Activated effector memory CD4-positive, alpha-beta T cell treated with Interleukin-2 at 50 U/mL for 16 hours (primary cell): ENCODE measurements around the gene CDC42BPA.

Experiments used
- DNase-seq: peaks from one replicate; pipeline ENCODE4 v3.0.0-alpha.2; 2020

CDC42BPA gene

GRCh38 chr1:226978432-226979114, 339.7 kb downstream of the CDC42BPA start:
- no peak for DNase-seq

DNA sequence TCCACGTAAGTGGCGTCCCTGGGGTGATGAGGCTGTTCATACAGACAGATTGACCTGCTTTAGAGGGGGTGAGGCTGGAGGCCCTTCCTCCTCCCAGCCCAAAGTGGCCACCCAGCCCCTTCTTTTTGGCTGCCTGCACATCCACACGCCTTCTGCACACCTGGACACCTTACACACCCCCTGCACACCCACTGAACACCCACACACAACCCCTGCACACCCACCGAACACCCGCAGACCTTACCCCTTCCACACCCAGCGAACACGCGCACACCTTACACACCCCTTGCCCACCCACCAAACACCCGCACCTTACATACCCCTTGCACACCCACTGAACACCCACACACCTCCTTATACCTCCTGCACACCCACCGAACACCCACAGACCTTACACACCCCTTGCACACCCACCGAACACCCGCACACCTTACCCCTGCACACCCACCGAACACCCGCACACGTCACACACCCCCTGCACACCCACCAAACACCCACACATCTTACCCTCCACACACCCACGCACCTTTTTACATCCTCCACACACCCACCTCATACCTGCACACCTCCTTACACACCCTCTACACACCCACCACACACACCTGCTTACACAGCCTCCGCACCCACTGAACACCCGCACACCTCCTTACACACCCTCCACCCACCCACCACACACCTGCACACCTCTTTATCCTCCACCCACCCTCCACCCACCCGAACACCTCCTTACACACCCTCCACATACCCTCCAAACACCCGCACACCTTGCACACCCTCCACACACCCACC, 340.5 kb downstream of the CDC42BPA start:
- DNase-seq, result no peak

GRCh38 chr1:226976978-226977642, 341.2 kb downstream of the CDC42BPA start:
- DNase-seq, result no peak

- DNase-seq, result no peak
Measured at GRCh38 chr1:226976276-226976977, 341.9 kb downstream of the CDC42BPA start.

- DNase-seq, result no peak
Measured at GRCh38 chr1:226975259-226976250, 342.7 kb downstream of the CDC42BPA start.

- DNase-seq, result no peak
Measured at GRCh38 chr1:226974544-226975258, 343.6 kb downstream of the CDC42BPA start.

DNA sequence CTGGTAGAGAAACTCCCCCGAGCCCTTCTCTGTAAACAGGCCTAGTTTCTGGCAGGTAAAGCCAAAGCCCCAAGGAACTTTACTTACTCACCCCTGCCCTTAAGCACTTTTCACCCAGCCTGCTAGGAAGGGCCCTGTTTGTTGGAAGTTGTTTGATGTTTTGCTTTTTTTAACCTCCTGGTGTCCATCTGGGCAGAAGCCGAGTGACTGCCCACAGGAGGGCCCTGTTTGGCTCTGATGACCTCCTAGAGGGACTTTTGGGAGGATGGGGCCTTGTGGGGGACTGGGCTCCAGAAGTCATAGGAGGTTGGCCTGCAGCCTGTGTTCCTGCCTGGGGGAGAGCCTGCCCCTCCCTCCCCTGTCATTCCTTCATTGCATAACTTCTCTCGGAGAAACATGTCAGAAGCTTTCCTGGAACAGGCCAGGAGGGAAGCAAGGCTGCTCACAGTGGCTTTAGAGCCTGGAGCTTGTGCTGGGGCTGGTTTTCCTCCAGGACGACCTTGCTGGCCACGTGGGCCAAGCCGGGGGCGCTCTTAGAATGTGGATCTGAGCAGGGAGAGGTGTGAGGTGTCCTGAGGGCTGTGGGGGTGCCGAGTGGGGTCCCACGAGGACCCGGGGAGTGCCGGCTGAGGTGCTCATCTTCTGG, 344.3 kb downstream of the CDC42BPA start:
- DNase-seq, result no peak

DNA sequence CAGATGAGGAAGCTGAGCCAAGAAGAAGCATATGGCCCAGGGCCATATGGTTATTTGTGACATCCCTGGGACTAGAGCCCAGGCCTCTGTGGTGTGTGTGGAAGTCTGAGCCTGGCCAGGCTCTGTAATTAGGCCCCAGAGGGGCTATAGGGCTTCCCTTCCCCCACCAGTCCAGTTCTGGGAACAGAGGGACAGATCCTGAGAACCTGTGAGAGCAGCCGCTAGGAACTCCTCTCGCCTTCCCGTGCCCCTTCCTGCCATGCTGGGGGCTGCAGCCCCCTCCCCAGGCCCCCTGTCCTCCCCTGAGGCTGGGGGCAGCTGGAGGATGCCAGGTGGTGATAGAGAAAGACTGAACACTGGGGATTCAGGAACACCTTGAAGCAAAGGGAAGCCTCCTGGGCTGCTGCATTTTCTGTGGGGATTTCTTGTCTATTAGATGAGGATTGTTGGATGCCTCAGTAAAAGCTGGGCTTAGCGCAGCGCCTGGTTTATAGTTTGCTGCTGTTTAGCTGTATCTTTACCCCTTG, 344.9 kb downstream of the CDC42BPA start:
- DNase-seq, result no peak

DNA sequence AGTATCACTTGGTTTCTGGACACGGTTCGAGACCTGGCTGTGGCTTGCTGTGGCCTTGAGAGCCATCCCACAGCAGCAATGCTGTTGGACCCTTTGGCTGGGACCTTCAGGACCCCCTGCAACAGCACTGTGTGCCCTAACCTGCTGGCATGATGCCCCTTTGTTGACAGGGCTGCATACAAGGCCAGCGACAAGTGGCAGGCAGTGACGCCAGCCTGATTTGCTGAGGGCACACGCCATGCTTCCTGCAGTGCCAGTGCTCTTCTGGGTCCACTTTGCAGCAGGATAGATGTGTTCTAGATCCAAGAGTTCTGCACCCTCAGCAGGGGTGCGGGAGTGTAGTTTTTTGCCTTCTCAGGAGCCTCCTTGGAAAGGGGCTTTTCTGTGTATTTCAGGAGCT, 345.4 kb downstream of the CDC42BPA start:
- DNase-seq, result no peak

- no peak for DNase-seq
Measured at GRCh38 chr1:226971765-226972164, 346.5 kb downstream of the CDC42BPA start.

DNA sequence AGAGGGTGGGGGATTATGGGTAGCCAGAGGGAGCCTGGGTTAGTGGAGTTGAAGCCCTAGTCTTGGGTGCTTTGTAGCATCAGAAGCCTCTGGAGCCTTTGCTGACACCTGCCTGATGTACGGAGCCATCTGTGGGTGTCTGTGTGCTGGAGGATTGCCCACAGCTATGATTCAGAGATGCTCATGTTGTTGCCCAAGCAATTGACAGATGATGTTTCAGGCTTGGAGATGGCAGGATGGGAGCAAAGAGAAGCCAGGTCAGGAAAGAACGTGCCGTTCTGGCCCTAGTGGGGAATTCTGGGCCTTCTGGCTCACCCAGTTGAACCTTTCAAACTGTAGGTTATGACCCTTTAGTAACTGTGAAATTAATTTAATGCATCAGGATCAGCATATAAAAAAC, 350.6 kb downstream of the CDC42BPA start:
- DNase-seq, result no peak

- DNase-seq, result no peak
Measured at GRCh38 chr1:226966683-226967082, 351.6 kb downstream of the CDC42BPA start.

- DNase-seq, result no peak
Measured at GRCh38 chr1:226965581-226966440, 352.5 kb downstream of the CDC42BPA start.

DNA sequence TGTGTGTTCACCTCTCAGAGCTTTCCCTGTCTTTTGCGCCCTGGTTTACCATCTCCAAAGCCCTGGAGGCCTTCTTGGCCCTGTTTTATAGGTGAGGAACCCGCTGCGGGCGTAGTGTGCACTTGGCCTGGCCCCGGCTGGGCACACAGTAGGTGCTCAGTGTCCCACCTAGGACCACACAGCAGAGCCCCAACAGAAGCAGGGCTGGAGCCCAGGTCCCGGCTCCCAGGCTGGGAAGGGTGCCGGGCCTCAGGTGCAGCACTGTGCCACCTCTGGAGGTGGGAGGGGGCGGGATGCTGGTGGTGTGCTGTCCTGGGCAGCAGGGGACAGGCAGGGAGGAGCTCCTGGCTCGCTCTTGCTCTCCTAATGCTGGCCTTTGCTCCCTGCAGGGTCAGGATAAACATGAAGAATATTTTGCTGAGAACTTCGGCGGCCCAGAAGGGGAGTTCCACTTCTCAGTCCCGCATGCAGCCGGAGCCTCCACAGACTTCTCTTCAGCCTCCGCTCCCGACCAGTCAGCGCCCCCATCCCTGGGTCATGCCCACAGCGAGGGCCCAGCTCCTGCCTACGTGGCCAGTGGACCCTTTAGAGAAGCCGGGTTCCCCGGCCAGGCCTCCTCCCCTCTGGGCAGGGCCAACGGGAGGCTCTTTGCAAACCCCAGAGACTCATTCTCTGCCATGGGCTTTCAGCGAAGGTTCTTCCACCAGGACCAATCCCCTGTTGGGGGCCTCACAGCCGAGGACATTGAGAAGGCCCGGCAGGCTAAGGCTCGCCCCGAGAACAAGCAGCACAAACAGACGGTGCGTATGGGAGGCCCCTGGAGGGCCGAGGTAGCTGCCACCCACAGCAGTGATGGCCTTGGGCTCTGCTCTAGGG, 353.4 kb downstream of the CDC42BPA start:
- no peak for DNase-seq

DNA sequence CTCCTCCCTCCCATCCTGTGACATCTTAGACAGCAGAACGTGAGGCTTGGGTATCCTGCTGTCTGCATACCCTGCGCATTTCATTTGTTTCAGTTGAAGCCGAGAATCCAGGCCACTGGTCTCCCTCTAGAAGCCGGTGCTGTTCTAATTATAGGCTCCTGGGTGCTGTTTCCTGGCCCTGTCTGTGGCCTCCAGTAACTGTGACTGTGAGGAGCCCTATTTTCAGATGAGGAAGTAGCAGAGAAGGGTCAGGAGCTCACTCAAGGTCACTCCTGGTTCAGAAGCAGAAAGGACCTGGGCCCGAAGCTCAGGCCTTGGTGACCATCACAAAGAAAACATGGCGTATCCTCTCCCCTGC, 354.2 kb downstream of the CDC42BPA start:
- DNase-seq, result no peak

DNA sequence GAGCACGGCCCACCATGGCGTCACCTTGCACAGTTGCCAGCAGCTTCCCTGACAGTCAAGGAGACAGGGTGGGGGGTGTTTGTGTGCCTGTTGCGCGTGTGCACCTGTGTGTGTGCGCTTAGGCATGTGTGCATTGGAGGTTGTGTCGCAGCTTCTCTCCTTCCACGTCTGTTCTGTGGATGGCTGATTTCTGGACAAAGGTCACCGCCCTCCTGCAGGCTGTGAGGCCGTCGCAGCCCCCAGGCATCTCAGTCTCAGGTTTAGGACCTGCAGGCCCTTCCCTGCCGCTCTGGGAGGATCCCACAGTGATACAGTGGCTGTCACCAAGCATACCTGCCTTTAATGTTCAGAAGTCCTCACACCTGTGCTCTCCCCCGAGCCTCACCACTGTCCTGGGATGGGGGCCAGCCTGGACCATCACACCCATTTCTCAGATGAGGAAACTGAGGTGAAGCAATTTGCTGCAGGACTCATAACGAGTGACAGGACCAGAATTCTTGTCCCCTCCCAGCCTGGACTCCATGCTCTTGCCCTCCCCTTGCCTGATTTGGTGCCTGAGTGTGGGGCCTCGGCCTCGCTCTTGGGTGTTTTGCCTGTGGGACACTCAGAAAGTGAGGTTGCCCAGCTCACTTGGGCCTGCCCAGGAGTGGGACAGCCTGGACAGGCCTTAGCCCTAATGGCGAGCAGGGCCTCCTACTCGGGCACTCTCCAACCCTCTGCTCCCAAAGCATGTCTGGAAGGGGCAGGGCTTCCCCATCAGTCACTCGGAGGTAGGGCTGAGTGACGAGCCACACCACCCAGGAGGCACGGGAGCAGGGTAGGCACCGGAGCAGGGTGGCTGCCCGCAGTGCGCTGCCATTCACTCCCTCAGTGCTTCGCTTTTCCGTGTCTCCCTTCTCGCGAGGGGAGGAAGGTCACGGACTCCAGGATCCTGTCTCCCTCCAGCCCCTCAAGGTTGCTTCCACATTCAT, 355.6 kb downstream of the CDC42BPA start:
- DNase-seq, result no peak
